Measurements from ENCODE around the gene MRPS2. TPM values are rescaled to one million over a fixed set of nuclear protein-coding genes. Genes with fewer than 3 reads are reported as not detected.

MRPS2 gene
- total and polyA plus RNA-seq, 9 of the 15 experiments (the other 6 are each of a cell fraction or from before 2014, with no cell fraction given), result 8.0 to 167 (median 81.3) TPM

DNA sequence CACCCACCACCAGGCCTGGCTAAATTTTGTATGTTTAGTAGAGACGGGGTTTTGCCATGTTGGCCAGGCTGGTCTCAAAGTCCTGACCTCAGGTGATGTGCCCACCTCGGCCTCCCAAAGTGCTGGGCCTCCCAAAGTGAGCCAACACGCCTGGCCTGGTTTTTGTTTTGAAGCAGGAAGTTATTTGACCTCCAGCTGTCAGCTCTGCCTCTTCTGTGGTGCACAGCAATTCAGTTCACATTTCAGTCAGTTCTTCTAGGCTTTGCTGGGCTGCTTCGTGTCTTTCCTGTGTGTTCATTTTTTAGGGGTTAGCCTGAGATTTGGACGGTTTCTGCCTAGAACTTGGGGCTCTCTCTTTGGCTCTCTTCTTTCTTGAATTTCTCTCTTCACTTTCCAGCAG, 29.7 kb downstream of the MRPS2 start (continued):
- TF ChIP-seq, protein P1, sequence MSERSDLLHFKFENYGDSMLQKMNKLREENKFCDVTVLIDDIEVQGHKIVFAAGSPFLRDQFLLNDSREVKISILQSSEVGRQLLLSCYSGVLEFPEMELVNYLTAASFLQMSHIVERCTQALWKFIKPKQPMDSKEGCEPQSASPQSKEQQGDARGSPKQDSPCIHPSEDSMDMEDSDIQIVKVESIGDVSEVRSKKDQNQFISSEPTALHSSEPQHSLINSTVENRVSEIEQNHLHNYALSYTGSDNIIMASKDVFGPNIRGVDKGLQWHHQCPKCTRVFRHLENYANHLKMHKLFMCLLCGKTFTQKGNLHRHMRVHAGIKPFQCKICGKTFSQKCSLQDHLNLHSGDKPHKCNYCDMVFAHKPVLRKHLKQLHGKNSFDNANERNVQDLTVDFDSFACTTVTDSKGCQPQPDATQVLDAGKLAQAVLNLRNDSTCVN (CRISPR knock-in tag; IDR thresholded peaks at IDR 0.05), result no peak
- TF ChIP-seq RBM15 (IDR thresholded peaks at IDR 0.05; ENCODE audit: insufficient read depth, low read length), result no peak

DNA sequence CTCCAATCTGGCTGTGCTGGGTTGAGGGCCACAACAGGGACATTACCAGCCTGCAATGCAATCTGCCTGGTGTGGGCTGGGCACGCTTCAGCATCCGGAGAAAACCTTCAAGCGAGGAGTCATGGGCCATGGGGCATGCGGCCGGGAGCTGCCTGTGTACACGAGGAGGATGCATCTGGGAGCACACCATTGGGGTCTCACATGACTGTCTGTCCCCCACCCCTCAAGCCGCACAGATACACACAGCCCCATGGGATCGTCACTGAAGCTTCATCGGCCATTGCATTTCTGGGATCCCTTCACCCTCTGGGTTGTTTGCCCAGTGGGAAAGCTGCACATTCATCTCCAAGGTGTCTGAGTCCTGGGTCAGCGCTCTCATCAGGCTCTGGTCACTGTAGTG, 30.6 kb downstream of the MRPS2 start:
- Histone ChIP-seq H3K4me2 (ENCODE audit: insufficient read depth, low read length) (no peak overlapping the region), H3K4me3 (no peak overlapping the region), H3K4me1 (replicated peaks in 1 of 2; ENCODE audit: control insufficient read depth in 2 of 2, insufficient read depth in 2 of 2, low read length in 2 of 2) (peaks cover 9 to 13% of the 10 kb centered on the region in 2 experiments; a peak in 3 of 5 replicates), H3K27me3 (ENCODE audit: control insufficient read depth in 2 of 2, insufficient read depth in 2 of 2, low read length in 2 of 2) (peaks cover 8 to 26% of the 10 kb centered on the region in 2 experiments; a peak in 3 of 5 replicates), H2AFZ (ENCODE audit: low read depth, low read length) (no peak overlapping the region), H3K36me3 (ENCODE audit: control insufficient read depth, insufficient read depth, low read length) (no peaks in the 10 kb centered on the region), H4K20me1 (replicated peaks; ENCODE audit: control insufficient read depth, insufficient read depth, low read length) (no peaks in the 10 kb centered on the region), H3K9ac (ENCODE audit: insufficient read depth in 1 of 2, low read depth in 2 of 2, low read length in 2 of 2) (no peak overlapping the region), H3K79me2 (ENCODE audit: control insufficient read depth, insufficient read depth, low read length) (no peaks in the 10 kb centered on the region), H3K27ac (ENCODE audit: extremely low read depth, low read depth, low read length) (no peak overlapping the region), H3K9me1 (ENCODE audit: control insufficient read depth, insufficient read depth, low read length) (no peaks in the 10 kb centered on the region), H3K9me3 (replicated peaks; ENCODE audit: control insufficient read depth, insufficient read depth, low read depth, low read length) (no peaks in the 10 kb centered on the region)
- in situ Hi-C loops (cut with MboI) (no loop called here), intact Hi-C loops (cut with micrococcal nuclease) (no loop called here)
- ATAC-seq (no peak), DNase-seq (ENCODE audit: extremely low read depth in 1 of 4, low spot score in 3 of 4) (no peak), FAIRE-seq (no peak)
- no TSS peak for BruUV-seq (replicated peaks)
- ChIA-PET POLR2A (interaction anchor here (0.6 kb wide), 1 partner anchor 634 kb away, joined by 3 read pairs; no protein-coding TSS in a partner anchor), CTCF (ENCODE audit: low intra/inter-chr PET ratio) (no interaction called here)
- 23% methylated on average over 10 of the region's 10 CpGs for WGBS (ENCODE audit: insufficient coverage, low coverage, missing lambda C conversion rate)
- TF ChIP-seq SP2 (IDR thresholded peaks at IDR 0.05; ENCODE audit: extremely low read depth, low read depth, low read length, poor library complexity, severe bottlenecking) (no peak), ZNF644 (tag; IDR thresholded peaks at IDR 0.05; ENCODE audit: low read depth) (no peak), ZSCAN29 (IDR thresholded peaks at IDR 0.05) (no peak), PHTF2 (CRISPR knock-in tag; IDR thresholded peaks at IDR 0.05) (no peak), ZNF140 (CRISPR knock-in tag; IDR thresholded peaks at IDR 0.05) (no peak), ZNF668 (CRISPR knock-in tag; IDR thresholded peaks at IDR 0.05) (no peak), KLF16 (IDR thresholded peaks at IDR 0.05) (no peak), EZH2 (IDR thresholded peaks at IDR 0.05; ENCODE audit: borderline replicate concordance, low read depth, low read length) (no peak), MED1 (CRISPR knock-in tag; IDR thresholded peaks at IDR 0.05; ENCODE audit: borderline replicate concordance) (no peak), THRAP3 (IDR thresholded peaks at IDR 0.05; ENCODE audit: borderline replicate concordance) (no peak)
- TF ChIP-seq, protein P2, sequence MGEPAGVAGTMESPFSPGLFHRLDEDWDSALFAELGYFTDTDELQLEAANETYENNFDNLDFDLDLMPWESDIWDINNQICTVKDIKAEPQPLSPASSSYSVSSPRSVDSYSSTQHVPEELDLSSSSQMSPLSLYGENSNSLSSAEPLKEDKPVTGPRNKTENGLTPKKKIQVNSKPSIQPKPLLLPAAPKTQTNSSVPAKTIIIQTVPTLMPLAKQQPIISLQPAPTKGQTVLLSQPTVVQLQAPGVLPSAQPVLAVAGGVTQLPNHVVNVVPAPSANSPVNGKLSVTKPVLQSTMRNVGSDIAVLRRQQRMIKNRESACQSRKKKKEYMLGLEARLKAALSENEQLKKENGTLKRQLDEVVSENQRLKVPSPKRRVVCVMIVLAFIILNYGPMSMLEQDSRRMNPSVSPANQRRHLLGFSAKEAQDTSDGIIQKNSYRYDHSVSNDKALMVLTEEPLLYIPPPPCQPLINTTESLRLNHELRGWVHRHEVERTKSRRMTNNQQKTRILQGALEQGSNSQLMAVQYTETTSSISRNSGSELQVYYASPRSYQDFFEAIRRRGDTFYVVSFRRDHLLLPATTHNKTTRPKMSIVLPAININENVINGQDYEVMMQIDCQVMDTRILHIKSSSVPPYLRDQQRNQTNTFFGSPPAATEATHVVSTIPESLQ (CRISPR knock-in tag; IDR thresholded peaks at IDR 0.05), result no peak
- TF ChIP-seq, protein P3, sequence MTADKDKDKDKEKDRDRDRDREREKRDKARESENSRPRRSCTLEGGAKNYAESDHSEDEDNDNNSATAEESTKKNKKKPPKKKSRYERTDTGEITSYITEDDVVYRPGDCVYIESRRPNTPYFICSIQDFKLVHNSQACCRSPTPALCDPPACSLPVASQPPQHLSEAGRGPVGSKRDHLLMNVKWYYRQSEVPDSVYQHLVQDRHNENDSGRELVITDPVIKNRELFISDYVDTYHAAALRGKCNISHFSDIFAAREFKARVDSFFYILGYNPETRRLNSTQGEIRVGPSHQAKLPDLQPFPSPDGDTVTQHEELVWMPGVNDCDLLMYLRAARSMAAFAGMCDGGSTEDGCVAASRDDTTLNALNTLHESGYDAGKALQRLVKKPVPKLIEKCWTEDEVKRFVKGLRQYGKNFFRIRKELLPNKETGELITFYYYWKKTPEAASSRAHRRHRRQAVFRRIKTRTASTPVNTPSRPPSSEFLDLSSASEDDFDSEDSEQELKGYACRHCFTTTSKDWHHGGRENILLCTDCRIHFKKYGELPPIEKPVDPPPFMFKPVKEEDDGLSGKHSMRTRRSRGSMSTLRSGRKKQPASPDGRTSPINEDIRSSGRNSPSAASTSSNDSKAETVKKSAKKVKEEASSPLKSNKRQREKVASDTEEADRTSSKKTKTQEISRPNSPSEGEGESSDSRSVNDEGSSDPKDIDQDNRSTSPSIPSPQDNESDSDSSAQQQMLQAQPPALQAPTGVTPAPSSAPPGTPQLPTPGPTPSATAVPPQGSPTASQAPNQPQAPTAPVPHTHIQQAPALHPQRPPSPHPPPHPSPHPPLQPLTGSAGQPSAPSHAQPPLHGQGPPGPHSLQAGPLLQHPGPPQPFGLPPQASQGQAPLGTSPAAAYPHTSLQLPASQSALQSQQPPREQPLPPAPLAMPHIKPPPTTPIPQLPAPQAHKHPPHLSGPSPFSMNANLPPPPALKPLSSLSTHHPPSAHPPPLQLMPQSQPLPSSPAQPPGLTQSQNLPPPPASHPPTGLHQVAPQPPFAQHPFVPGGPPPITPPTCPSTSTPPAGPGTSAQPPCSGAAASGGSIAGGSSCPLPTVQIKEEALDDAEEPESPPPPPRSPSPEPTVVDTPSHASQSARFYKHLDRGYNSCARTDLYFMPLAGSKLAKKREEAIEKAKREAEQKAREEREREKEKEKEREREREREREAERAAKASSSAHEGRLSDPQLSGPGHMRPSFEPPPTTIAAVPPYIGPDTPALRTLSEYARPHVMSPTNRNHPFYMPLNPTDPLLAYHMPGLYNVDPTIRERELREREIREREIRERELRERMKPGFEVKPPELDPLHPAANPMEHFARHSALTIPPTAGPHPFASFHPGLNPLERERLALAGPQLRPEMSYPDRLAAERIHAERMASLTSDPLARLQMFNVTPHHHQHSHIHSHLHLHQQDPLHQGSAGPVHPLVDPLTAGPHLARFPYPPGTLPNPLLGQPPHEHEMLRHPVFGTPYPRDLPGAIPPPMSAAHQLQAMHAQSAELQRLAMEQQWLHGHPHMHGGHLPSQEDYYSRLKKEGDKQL (CRISPR knock-in tag; IDR thresholded peaks at IDR 0.05; ENCODE audit: borderline replicate concordance), result no peak
